HFFc6 (cell line): ENCODE measurements around the gene CIDEB. TPM values are rescaled to one million over a fixed set of nuclear protein-coding genes. Genes with fewer than 3 reads are reported as not detected.

Source experiments
- DNase-seq: peaks from one replicate; pipeline ENCODE4 v3.0.0-alpha.2; 2018
- H3K27ac Mint-ChIP-seq: 2 replicates; pipeline ENCODE4 v1.8.0; 2020; ENCODE audit warnings: mild to moderate bottlenecking, mixed read lengths
- H3K27me3 Mint-ChIP-seq: 2 replicates; pipeline ENCODE4 v1.8.0; 2021; ENCODE audit warnings: mild to moderate bottlenecking, moderate library complexity, mixed read lengths; ENCODE audit not compliant: insufficient read depth
- H3K36me3 Mint-ChIP-seq: 2 replicates; pipeline ENCODE4 v1.8.0; 2021; ENCODE audit warnings: low read depth, mixed read lengths
- H3K4me1 Mint-ChIP-seq: 2 replicates; pipeline ENCODE4 v1.8.0; 2020; ENCODE audit warnings: low read depth, mixed read lengths
- H3K4me3 Mint-ChIP-seq: 2 replicates; pipeline ENCODE4 v1.8.0; 2020; ENCODE audit warnings: mild to moderate bottlenecking, moderate library complexity, mixed read lengths
- H3K9me3 Mint-ChIP-seq: 2 replicates; pipeline ENCODE4 v1.8.0; 2020; ENCODE audit warnings: mild to moderate bottlenecking, mixed read lengths
- total RNA-seq, 6 experiments: library from RNA; stranded (reverse); fragmentation: NEBNext Ultra II Directional; extraction: Animal tissue kit (Norgen Biotek cat#: 25700); gene quantifications; 2 replicates in 1 of 6; 3 replicates in 5 of 6; pipeline ENCODE4 v1.2.3, GENCODE V29; 2021
- TF ChIP-seq, protein P1 (sequence below): fragments of 200-600 bp; sonication (generic); IDR thresholded peaks from 2 replicates; pipeline ENCODE4 v1.5.0; 2021; ENCODE audit warnings: antibody characterized with exemption, mild to moderate bottlenecking

The CIDEB gene
- total RNA-seq, 6 experiments from 2014 or later, result 0.17 to 0.40 (median 0.20) TPM; not detected in 1

- H3K4me1 Mint-ChIP-seq, result peaks cover 31% of the 10 kb centered on the region
- H3K27ac Mint-ChIP-seq, result no peak overlapping the region
- no peak overlapping the region for H3K4me3 Mint-ChIP-seq
- no peak for DNase-seq
- H3K27me3 Mint-ChIP-seq, result no peaks in the 10 kb centered on the region; the same call in 1 of the 2 replicates
- H3K9me3 Mint-ChIP-seq, result no peaks in the 10 kb centered on the region
- TF ChIP-seq, protein P1, sequence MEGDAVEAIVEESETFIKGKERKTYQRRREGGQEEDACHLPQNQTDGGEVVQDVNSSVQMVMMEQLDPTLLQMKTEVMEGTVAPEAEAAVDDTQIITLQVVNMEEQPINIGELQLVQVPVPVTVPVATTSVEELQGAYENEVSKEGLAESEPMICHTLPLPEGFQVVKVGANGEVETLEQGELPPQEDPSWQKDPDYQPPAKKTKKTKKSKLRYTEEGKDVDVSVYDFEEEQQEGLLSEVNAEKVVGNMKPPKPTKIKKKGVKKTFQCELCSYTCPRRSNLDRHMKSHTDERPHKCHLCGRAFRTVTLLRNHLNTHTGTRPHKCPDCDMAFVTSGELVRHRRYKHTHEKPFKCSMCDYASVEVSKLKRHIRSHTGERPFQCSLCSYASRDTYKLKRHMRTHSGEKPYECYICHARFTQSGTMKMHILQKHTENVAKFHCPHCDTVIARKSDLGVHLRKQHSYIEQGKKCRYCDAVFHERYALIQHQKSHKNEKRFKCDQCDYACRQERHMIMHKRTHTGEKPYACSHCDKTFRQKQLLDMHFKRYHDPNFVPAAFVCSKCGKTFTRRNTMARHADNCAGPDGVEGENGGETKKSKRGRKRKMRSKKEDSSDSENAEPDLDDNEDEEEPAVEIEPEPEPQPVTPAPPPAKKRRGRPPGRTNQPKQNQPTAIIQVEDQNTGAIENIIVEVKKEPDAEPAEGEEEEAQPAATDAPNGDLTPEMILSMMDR, result no peak
- no peaks in the 10 kb centered on the region for H3K36me3 Mint-ChIP-seq
These were observed 25.0 kb downstream of the CIDEB start for GRCh38 chr14:24282736-24283135.

DNA sequence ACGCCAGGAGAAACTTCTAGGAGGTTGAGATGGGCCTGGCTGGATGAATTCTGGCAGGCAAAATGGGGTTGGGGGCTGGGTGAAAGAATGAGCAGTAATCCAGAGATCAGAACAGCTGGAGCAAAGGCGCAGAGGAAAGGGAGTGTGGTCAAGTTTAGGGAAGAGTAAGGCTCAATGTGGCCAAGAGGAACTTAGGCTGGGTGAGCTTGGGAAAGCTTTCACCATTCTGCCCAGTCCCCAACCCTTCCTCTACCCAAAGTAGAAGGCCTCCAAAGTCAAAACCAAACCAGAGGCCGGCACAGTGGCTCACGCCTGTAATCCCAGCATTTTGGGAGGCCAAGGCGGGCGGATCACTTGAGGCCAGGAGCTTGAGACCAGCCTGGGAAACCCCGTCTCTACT, 26.1 kb downstream of the CIDEB start:
- Mint-ChIP-seq H3K27me3 (no peaks in the 10 kb centered on the region; the same call in 1 of the 2 replicates), H3K27ac (no peak overlapping the region), H3K36me3 (no peaks in the 10 kb centered on the region), H3K4me1 (peaks cover 31% of the 10 kb centered on the region), H3K4me3 (no peak overlapping the region), H3K9me3 (no peaks in the 10 kb centered on the region)
- TF ChIP-seq, protein P1, result no peak
- no peak for DNase-seq

GRCh38 chr14:24280797-24281460, 26.8 kb downstream of the CIDEB start:
- TF ChIP-seq, protein P1, result no peak
- Mint-ChIP-seq H3K27ac (no peak overlapping the region), H3K27me3 (no peaks in the 10 kb centered on the region; the same call in 1 of the 2 replicates), H3K9me3 (no peaks in the 10 kb centered on the region), H3K36me3 (no peaks in the 10 kb centered on the region), H3K4me3 (no peak overlapping the region), H3K4me1 (peaks cover 31% of the 10 kb centered on the region)
- no peak for DNase-seq

- Mint-ChIP-seq H3K9me3 (no peaks in the 10 kb centered on the region), H3K36me3 (no peaks in the 10 kb centered on the region), H3K4me3 (no peak overlapping the region), H3K27me3 (no peaks in the 10 kb centered on the region; the same call in 1 of the 2 replicates), H3K27ac (peak overlapping the region; percentile 54), H3K4me1 (peaks cover 26% of the 10 kb centered on the region)
- TF ChIP-seq, protein P1, result peak; percentile 62
- DNase-seq, result no peak
These were observed 28.2 kb downstream of the CIDEB start for GRCh38 chr14:24279301-24280186.

DNA sequence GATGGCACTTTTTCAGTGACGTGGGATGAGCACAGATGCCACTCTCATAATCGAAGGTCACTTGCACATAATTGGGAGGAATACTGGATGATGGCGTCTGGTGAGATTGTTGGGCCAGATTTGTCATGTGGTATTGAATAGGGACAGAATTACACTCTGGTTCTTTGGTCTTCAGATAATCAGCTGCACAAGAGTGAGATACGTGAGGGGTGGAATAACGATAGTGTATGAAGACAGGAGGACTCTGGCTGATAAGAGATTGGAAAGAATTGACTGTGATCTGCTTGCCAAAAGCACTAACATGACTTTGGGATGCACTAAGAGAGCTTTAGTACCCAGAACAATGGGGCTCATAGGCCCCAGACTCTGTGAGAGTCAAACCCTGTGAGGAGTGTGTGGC, 29.4 kb downstream of the CIDEB start:
- DNase-seq, result no peak
- no peak overlapping the region for H3K4me3 Mint-ChIP-seq
- no peaks in the 10 kb centered on the region; the same call in 1 of the 2 replicates for H3K27me3 Mint-ChIP-seq
- H3K4me1 Mint-ChIP-seq, result peaks cover 36% of the 10 kb centered on the region
- no peak overlapping the region for H3K27ac Mint-ChIP-seq
- H3K36me3 Mint-ChIP-seq, result no peaks in the 10 kb centered on the region
- H3K9me3 Mint-ChIP-seq, result no peaks in the 10 kb centered on the region
- TF ChIP-seq, protein P1, result no peak
